ENCODE measurements around the gene FAM89A. TPM values are rescaled to one million over a fixed set of nuclear protein-coding genes. Genes with fewer than 3 reads are reported as not detected.

FAM89A gene
- total RNA-seq, 1 experiment from 2014 or later, result 1.5 TPM

- WGBS (ENCODE audit: extremely low coverage, insufficient read length, low lambda C conversion rate), result no CpG with 5 or more reads among the region's 7 CpGs
- H3K4me1 Mint-ChIP-seq, result no peaks in the 10 kb centered on the region
- Histone ChIP-seq H2BK5ac (ENCODE audit: insufficient read length, low read length) (no peak overlapping the region), H2BK12ac (ENCODE audit: insufficient read length, low read depth, low read length) (no peak overlapping the region), H2AFZ (ENCODE audit: low read length) (no peak overlapping the region), H3K79me1 (ENCODE audit: insufficient read depth, low read depth, low read length, poor library complexity, severe bottlenecking) (no peaks in the 10 kb centered on the region), H3T11ph (ENCODE audit: low read length) (no peak overlapping the region), H4K8ac (replicated peaks; ENCODE audit: insufficient read length, low read depth, low read length) (no peak overlapping the region), H2AK5ac (ENCODE audit: insufficient read length, low read length) (no peak overlapping the region), H3K79me2 (ENCODE audit: insufficient read depth, low read length) (no peaks in the 10 kb centered on the region), H3K9me3 (ENCODE audit: control insufficient read depth, low read depth, low read length) (no peaks in the 10 kb centered on the region), H2BK15ac (ENCODE audit: low read depth, low read length) (no peak overlapping the region), H2BK120ac (ENCODE audit: low read depth, low read length, poor library complexity, severe bottlenecking) (no peak overlapping the region), H3K9ac (ENCODE audit: extremely low read depth, insufficient read length, low read length) (no peak overlapping the region), H3K56ac (ENCODE audit: insufficient read length, low read depth, low read length) (no peak overlapping the region), H3K18ac (ENCODE audit: insufficient read length, low read depth, low read length) (no peak overlapping the region), H4K91ac (ENCODE audit: insufficient read length, low read depth, low read length) (no peak overlapping the region), H3K23me2 (ENCODE audit: insufficient read length, low read depth, low read length, poor library complexity, severe bottlenecking) (no peaks in the 10 kb centered on the region), H3K4ac (ENCODE audit: low read depth, low read length) (no peak overlapping the region), H4K20me1 (ENCODE audit: control insufficient read depth, insufficient read depth, insufficient read length) (no peaks in the 10 kb centered on the region), H3K4me2 (ENCODE audit: insufficient read depth, insufficient read length, low read length) (no peak overlapping the region), H3K27ac (ENCODE audit: insufficient read length, low read depth, low read length) (no peak overlapping the region), H3K27me3 (ENCODE audit: insufficient read depth, low read length) (peaks cover 4% of the 10 kb centered on the region), H3K14ac (ENCODE audit: insufficient read depth, low read length) (no peak overlapping the region), H3K23ac (ENCODE audit: insufficient read length, low read depth, low read length) (no peak overlapping the region), H2BK20ac (ENCODE audit: low read depth, low read length, poor library complexity, severe bottlenecking) (no peak overlapping the region), H3K4me1 (ENCODE audit: insufficient read depth, low read length) (no peaks in the 10 kb centered on the region), H4K5ac (ENCODE audit: insufficient read length, low read depth, low read length) (no peak overlapping the region)
- H3K27me3 Mint-ChIP-seq (ENCODE audit: low read depth), result peaks cover 40% of the 10 kb centered on the region
- H3K36me3 Mint-ChIP-seq (ENCODE audit: insufficient read depth in 1 of 3, low read depth in 3 of 3), result peaks cover 0 to 15% (median 8%) of the 10 kb centered on the region in 3 experiments; a peak in 4 of 7 replicates
- DNase-seq, result no peak
- TF ChIP-seq CTCF (conservative IDR thresholded peaks at IDR 0.05), result no peak
- H3K9me3 Mint-ChIP-seq, result no peaks in the 10 kb centered on the region
- H3K4me3 Mint-ChIP-seq, result no peak overlapping the region
- no peak overlapping the region for H3K27ac Mint-ChIP-seq
These were observed 47.8 kb downstream of the FAM89A start for GRCh38 chr1:230992100-230992774.
